GM23248 (cell line): ENCODE data around the gene ILDR1. TPM values are rescaled to one million over a fixed set of nuclear protein-coding genes. Genes with fewer than 3 reads are reported as not detected.

ENCODE experiments used
- DNase-seq: peaks from one replicate; pipeline ENCODE4 v3.0.0-alpha.2; 2015
- H2AFZ ChIP-seq: fragments of 200-600 bp; sonication (generic); 2 replicates; pipeline ENCODE4 v1.6.1; 2016; ENCODE audit warnings: antibody characterized with exemption
- H3F3A ChIP-seq: fragments of 200-600 bp; sonication (generic); 2 replicates; pipeline ENCODE4 v1.6.1; 2016; ENCODE audit warnings: mild to moderate bottlenecking, antibody characterized with exemption, mixed run types; ENCODE audit not compliant: insufficient read depth
- H3K27ac ChIP-seq: fragments of 200-600 bp; sonication (generic); 2 replicates; pipeline ENCODE4 v1.5.1; 2016; ENCODE audit warnings: mild to moderate bottlenecking
- H3K27me3 ChIP-seq: fragments of 200-600 bp; sonication (generic); replicated peaks from 2 replicates; pipeline ENCODE4 v1.6.1; 2016; ENCODE audit warnings: mild to moderate bottlenecking; ENCODE audit not compliant: insufficient read depth
- H3K36me3 ChIP-seq: fragments of 200-600 bp; sonication (generic); 2 replicates; pipeline ENCODE4 v1.6.1; 2016; ENCODE audit warnings: low read depth, mild to moderate bottlenecking
- H3K4me1 ChIP-seq: fragments of 200-600 bp; sonication (generic); 2 replicates; pipeline ENCODE4 v1.6.1; 2016; ENCODE audit warnings: mild to moderate bottlenecking; ENCODE audit not compliant: insufficient read depth
- H3K4me2 ChIP-seq: fragments of 200-600 bp; sonication (generic); one replicate; pipeline ENCODE4 v1.6.1; 2016; ENCODE audit warnings: mild to moderate bottlenecking; ENCODE audit not compliant: unreplicated experiment
- H3K4me3 ChIP-seq: fragments of 200-600 bp; sonication (generic); 2 replicates; pipeline ENCODE4 v1.5.1; 2016; ENCODE audit warnings: mild to moderate bottlenecking
- H3K79me2 ChIP-seq: fragments of 200-600 bp; sonication (generic); 2 replicates; pipeline ENCODE4 v1.6.1; 2016; ENCODE audit warnings: mild to moderate bottlenecking; ENCODE audit not compliant: insufficient read depth
- H3K9ac ChIP-seq: fragments of 200-600 bp; sonication (generic); 2 replicates; pipeline ENCODE4 v1.6.1; 2016; ENCODE audit warnings: mild to moderate bottlenecking
- H3K9me2 ChIP-seq: fragments of 200-600 bp; sonication (generic); 2 replicates; pipeline ENCODE4 v1.6.1; 2016; ENCODE audit warnings: mixed run types, mild to moderate bottlenecking, moderate library complexity; ENCODE audit not compliant: insufficient read depth
- H3K9me3 ChIP-seq: fragments of 200-600 bp; sonication (generic); one replicate; pipeline ENCODE4 v1.6.1; 2017; ENCODE audit warnings: low read depth
- H4K20me1 ChIP-seq: fragments of 200-600 bp; sonication (generic); 2 replicates; pipeline ENCODE4 v1.6.0; 2016; ENCODE audit not compliant: insufficient read depth
- EZH2 ChIP-seq: fragments of 200-600 bp; sonication (generic); IDR thresholded peaks from 2 replicates; pipeline ENCODE4 v1.6.1; 2018; ENCODE audit warnings: antibody characterized with exemption, mild to moderate bottlenecking; ENCODE audit not compliant: insufficient read depth, poor library complexity, severe bottlenecking
- EZH2phosphoT487 ChIP-seq: fragments of 200-600 bp; sonication (generic); IDR thresholded peaks from 2 replicates; pipeline ENCODE4 v1.6.1; 2018; ENCODE audit warnings: antibody characterized with exemption, moderate library complexity, mild to moderate bottlenecking, low read depth; ENCODE audit not compliant: insufficient read depth
- WGBS, 2 experiments: methylation state at CpG; one replicate each; pipeline ENCODE4 v1.1.6; 2015 to 2017; ENCODE audit warnings: low lambda C conversion rate in 2 of 2, low coverage in 1 of 2; ENCODE audit errors: missing lambda C conversion rate in 2 of 2; 5-methylcytosine and 5-hydroxymethylcytosine counted together
- in situ Hi-C: fragments of 300-500 bp; cut with MboI; formaldehyde crosslinking; loops from 2 replicates; pipeline ENCODE4 v1.15.0; 2020
- polyA plus RNA-seq: library from polyadenylated mRNA; unstranded; fragments of >200 nt; fragmentation: Nextera tagmentation; extraction: Ambion mirVana; gene quantifications from 2 replicates; pipeline ENCODE4 v1.2.1, GENCODE V29; 2016
- total RNA-seq: library from RNA; depleted of rRNA; stranded (reverse); fragments of >200 nt; shearing (Covaris generic); gene quantifications from 2 replicates; pipeline ENCODE4 v1.2.3, GENCODE V29; 2014

ILDR1 gene
- total and polyA plus RNA-seq, 2 experiments from 2014 or later, result not detected

DNA sequence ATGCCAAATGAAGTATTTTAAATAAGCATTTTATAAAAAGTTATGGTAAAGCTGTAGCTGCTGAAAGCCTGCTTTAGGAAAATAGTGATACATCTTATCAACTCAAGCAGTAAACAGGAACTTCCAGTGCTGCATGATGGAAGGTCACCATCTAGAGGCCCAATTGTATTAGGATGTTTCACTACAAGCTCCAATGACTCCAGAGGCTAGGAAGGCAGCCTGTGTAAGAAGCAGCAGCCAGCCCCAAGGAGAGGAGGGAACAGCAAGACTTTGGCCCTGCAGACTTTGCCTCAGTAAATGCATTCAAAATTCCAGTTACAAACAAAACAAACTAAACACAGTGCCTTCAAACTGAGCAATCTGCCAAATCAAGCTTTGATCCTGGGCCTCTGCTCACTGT is 32.1 kb downstream of the ILDR1 start:
- in situ Hi-C loops, result no loop called here
- H3K4me3 ChIP-seq, result no peak overlapping the region
- H3F3A ChIP-seq, result no peaks in the 10 kb centered on the region
- H3K9me2 ChIP-seq, result no peaks in the 10 kb centered on the region
- no peaks in the 10 kb centered on the region for H3K4me1 ChIP-seq
- H3K36me3 ChIP-seq, result no peaks in the 10 kb centered on the region
- H3K79me2 ChIP-seq, result no peaks in the 10 kb centered on the region
- H3K27ac ChIP-seq, result no peak overlapping the region
- H2AFZ ChIP-seq, result no peak overlapping the region
- no peaks in the 10 kb centered on the region for H3K9me3 ChIP-seq
- H3K4me2 ChIP-seq, result no peak overlapping the region
- H4K20me1 ChIP-seq, result no peaks in the 10 kb centered on the region
- H3K27me3 ChIP-seq, result no peaks in the 10 kb centered on the region
- no peak for DNase-seq
- TF ChIP-seq EZH2, result no peak
- no peak for TF ChIP-seq EZH2phosphoT487
- no peak overlapping the region for H3K9ac ChIP-seq

DNA sequence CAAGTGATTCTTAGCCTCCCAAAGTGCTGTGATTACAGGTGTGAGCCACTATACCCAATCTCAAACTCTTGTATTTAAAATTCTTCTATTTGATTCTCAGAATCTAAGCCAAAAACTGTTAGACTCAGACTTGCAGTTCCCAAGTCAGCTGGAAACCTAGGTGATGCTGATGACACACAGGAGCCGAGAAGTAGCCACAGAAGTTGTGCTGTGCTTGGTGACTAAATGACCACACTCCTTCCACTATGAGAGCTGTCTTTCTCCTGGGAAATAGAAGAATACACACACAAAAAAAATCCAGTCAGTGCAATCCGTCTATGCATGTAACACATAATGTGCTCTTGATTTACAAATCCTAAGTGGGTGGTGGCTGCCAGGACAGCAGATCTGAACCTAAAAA is 33.9 kb downstream of the ILDR1 start:
- no peaks in the 10 kb centered on the region for H3K27me3 ChIP-seq
- no peaks in the 10 kb centered on the region for H3K36me3 ChIP-seq
- H3K9me3 ChIP-seq, result no peaks in the 10 kb centered on the region
- no peak overlapping the region for H3K9ac ChIP-seq
- no peaks in the 10 kb centered on the region for H3F3A ChIP-seq
- no peak overlapping the region for H2AFZ ChIP-seq
- no peaks in the 10 kb centered on the region for H3K4me1 ChIP-seq
- in situ Hi-C loops, result no loop called here
- H3K4me3 ChIP-seq, result no peak overlapping the region
- H3K9me2 ChIP-seq, result no peaks in the 10 kb centered on the region
- H3K27ac ChIP-seq, result no peak overlapping the region
- 30 to 43% methylated on average over 2 of the region's 2 CpGs for WGBS, 2 experiments
- peak; percentile 3 for DNase-seq
- TF ChIP-seq EZH2phosphoT487, result no peak
- no peak for TF ChIP-seq EZH2
- no peak overlapping the region for H3K4me2 ChIP-seq
- H3K79me2 ChIP-seq, result no peaks in the 10 kb centered on the region
- no peaks in the 10 kb centered on the region for H4K20me1 ChIP-seq

DNA sequence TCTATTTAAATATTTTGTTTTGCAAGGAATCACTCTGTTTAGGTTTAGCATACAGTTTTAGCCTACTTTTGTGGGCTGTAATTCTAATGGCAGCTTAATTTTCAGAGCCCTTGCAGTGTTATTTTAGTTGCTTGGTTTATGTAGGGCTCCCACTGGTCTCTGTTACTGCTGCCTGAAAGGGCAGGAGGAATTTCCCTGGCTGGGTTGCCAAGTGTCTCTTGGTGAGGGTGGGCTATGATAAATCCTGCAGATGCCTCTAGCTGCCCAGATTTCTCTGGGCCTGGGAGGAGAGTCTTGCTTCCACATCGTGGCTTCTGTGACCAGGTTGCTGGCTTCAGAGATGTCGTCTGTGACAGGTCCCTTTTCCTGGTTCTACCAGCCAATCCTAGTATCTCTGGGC is 36.2 kb downstream of the ILDR1 start:
- no peaks in the 10 kb centered on the region for H3K27me3 ChIP-seq
- H3K79me2 ChIP-seq, result no peaks in the 10 kb centered on the region
- DNase-seq, result no peak
- 24 to 36% methylated on average over 2 of the region's 2 CpGs for WGBS, 2 experiments
- H3K9ac ChIP-seq, result no peak overlapping the region
- H4K20me1 ChIP-seq, result no peaks in the 10 kb centered on the region
- H3F3A ChIP-seq, result no peaks in the 10 kb centered on the region
- no peak overlapping the region for H2AFZ ChIP-seq
- in situ Hi-C loops, result no loop called here
- H3K4me1 ChIP-seq, result no peaks in the 10 kb centered on the region
- no peak overlapping the region for H3K4me3 ChIP-seq
- H3K4me2 ChIP-seq, result no peak overlapping the region
- H3K9me2 ChIP-seq, result no peaks in the 10 kb centered on the region
- no peaks in the 10 kb centered on the region for H3K36me3 ChIP-seq
- no peaks in the 10 kb centered on the region for H3K9me3 ChIP-seq
- no peak for TF ChIP-seq EZH2phosphoT487
- no peak for TF ChIP-seq EZH2
- H3K27ac ChIP-seq, result no peak overlapping the region

- H3K79me2 ChIP-seq, result no peaks in the 10 kb centered on the region
- H3K36me3 ChIP-seq, result no peaks in the 10 kb centered on the region
- in situ Hi-C loops, result no loop called here
- no peaks in the 10 kb centered on the region for H3K27me3 ChIP-seq
- H4K20me1 ChIP-seq, result no peaks in the 10 kb centered on the region
- no peak overlapping the region for H3K4me2 ChIP-seq
- TF ChIP-seq EZH2 (no peak), EZH2phosphoT487 (no peak)
- 27 to 50% methylated on average over 2 of the region's 2 CpGs for whole genome bisulfite sequencing, 2 experiments
- H3K9ac ChIP-seq, result no peak overlapping the region
- H3K4me3 ChIP-seq, result no peak overlapping the region
- H3K9me2 ChIP-seq, result no peaks in the 10 kb centered on the region
- H3K9me3 ChIP-seq, result no peaks in the 10 kb centered on the region
- no peaks in the 10 kb centered on the region for H3K4me1 ChIP-seq
- no peak overlapping the region for H3K27ac ChIP-seq
- H2AFZ ChIP-seq, result no peak overlapping the region
- no peak for DNase-seq
- H3F3A ChIP-seq, result no peaks in the 10 kb centered on the region
Observed at GRCh38 chr3:121981473-121981872, 40.6 kb downstream of the ILDR1 start.

DNA sequence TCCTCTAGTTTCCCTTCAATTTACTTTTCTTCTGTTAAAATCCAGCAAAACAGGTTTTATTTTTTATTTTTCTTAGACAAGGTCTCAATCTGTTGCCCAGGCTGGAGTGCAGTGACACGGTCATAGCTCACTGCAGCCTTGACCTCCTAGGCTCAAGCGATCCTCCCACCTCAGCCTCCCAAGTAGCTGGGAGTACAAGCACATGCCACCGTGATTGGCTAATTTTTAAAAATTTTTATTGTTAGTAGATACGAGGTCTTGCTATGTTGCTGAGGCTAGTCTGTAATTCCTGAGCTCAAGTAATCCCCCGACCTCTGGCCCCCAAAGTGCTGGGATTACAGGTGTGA is 41.6 kb downstream of the ILDR1 start:
- WGBS, 2 experiments, result 42% methylated on average over 5 of the region's 5 CpGs
- no peak overlapping the region for H3K4me3 ChIP-seq
- H3K4me1 ChIP-seq, result no peaks in the 10 kb centered on the region
- no peaks in the 10 kb centered on the region for H3K9me3 ChIP-seq
- no peaks in the 10 kb centered on the region for H3K36me3 ChIP-seq
- H4K20me1 ChIP-seq, result no peaks in the 10 kb centered on the region
- no peaks in the 10 kb centered on the region for H3K79me2 ChIP-seq
- no peak overlapping the region for H2AFZ ChIP-seq
- TF ChIP-seq EZH2 (no peak), EZH2phosphoT487 (no peak)
- no peak overlapping the region for H3K27ac ChIP-seq
- H3F3A ChIP-seq, result no peaks in the 10 kb centered on the region
- H3K4me2 ChIP-seq, result no peak overlapping the region
- DNase-seq, result no peak
- no peaks in the 10 kb centered on the region for H3K27me3 ChIP-seq
- H3K9me2 ChIP-seq, result no peaks in the 10 kb centered on the region
- H3K9ac ChIP-seq, result no peak overlapping the region
- in situ Hi-C loops, result no loop called here
